HG02938 (cell line): Measurements from ENCODE around the gene GRK7.
"Not testable (repeated sequence)": the region's sequence is repeated elsewhere in the genome, so short reads cannot be mapped to it uniquely, and the experiment has no call there.

Experiments used
- ATAC-seq: cut with Tn5 transposase; IDR thresholded peaks from one replicate; pipeline ENCODE4 v1.9.1; 2021; ENCODE audit warnings: mild to moderate bottlenecking, moderate library complexity; ENCODE audit not compliant: unreplicated experiment

Gene GRK7

DNA sequence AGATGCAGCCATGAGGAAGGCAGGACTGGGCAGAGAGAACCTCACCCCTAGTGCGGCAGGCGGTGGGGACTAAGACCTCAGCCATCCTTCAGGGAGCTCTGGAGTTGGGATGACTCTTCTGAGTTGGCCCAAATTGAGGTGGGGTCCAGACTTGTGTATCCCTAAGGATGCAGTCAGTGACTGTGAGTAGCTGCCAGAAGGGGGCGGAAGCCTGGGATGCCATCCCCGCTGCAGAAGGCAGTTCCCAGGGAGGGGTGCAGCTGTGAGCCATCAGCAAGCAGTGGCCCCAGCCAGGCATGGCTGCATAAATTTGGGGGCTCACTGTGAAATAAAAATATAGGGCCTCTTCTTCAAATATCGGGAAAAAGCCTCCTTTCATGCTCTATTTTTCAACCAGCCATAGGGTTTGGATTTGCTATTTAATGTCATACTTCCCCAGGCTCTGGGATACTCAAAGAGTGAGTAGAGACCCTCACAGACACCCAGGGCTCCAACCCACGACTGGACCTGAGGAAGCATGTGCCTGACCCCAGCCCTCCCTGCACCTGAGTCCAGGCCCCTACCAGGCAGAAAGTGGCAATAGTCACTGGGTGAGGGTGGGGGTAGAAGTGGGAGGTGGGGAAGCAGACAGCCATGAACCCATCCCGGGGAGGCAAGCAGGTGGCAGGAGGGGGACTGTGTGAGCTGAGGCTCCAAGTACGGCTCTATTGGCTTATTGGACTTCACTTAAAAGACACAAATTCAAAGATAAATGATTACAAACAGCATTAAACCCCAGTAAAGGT lies 30.5 kb downstream of the GRK7 start:
- ATAC-seq, result no peak

DNA sequence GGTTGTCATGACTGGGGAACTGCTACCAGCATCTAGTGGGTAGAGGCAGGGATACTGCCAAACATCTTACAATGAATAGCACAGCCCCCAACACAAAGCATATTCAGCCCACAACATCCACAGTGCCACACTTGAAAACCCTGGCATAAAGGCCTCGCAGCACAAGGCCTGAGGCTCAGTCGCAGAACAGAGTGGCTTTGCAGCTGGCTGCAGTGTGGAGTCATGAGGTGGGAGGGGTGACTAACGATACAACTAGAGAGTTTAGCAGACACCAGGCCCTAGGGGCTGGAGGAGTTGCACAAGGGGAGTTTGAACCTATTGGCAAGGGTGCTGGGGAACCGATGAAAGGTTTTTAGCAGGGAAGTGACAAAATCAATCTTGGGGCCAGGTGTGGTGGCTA lies 32.1 kb downstream of the GRK7 start:
- no peak for ATAC-seq

DNA sequence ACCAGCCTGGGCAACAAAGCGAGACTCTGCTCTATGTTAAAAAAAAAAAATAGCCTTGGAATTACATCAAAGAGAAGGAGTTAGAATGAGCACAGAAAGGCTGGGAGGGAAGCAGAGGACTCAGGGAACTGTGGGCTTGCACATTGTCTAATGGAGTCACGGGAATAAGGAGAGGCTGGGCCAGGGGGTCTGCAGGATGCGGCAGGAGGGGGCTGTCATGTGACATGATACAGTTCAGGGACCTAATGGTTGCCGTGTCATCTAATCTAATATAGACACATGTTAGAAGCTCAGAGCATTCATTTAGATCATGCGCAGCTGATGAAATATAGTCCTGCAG lies 32.5 kb downstream of the GRK7 start:
- ATAC-seq, result no peak

DNA sequence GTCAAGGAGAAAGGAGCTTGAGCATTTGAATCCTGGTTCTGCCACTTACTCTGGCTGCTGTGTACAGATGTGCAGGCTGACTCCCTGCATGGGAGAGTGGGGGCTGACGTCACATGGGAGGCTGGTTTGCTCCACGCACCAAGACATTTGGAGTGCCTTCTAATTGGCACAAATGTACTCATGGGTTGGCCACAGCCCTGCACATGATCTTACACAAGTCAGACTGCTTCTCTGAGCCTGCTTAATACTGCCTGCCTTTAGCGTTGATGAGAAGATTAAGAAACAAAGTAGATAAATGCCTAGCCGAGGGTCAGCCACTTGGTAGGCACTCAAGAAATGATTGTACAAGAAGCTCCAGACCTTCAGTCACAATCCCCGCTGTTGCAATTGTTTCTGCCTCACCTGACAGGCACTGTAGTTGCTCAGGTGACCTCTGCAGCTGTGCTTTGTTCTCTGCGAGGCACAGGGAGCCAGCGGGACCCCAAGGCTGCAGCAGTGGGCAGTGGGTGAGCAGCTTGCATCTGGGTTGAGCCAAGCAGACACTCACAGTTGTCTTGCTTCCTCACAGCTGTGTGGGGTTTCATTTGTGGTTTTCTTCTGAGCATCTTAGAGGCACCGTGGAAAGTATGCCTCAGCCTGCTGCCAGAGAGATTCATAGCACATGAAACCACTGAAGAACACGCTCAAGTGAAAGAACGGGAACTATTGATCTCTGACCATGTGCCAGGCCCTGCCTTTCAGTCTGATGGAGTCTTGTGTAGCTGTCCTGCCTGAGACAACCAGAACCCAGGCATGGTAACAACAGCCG lies 33.1 kb downstream of the GRK7 start:
- peak; percentile 96 for ATAC-seq

DNA sequence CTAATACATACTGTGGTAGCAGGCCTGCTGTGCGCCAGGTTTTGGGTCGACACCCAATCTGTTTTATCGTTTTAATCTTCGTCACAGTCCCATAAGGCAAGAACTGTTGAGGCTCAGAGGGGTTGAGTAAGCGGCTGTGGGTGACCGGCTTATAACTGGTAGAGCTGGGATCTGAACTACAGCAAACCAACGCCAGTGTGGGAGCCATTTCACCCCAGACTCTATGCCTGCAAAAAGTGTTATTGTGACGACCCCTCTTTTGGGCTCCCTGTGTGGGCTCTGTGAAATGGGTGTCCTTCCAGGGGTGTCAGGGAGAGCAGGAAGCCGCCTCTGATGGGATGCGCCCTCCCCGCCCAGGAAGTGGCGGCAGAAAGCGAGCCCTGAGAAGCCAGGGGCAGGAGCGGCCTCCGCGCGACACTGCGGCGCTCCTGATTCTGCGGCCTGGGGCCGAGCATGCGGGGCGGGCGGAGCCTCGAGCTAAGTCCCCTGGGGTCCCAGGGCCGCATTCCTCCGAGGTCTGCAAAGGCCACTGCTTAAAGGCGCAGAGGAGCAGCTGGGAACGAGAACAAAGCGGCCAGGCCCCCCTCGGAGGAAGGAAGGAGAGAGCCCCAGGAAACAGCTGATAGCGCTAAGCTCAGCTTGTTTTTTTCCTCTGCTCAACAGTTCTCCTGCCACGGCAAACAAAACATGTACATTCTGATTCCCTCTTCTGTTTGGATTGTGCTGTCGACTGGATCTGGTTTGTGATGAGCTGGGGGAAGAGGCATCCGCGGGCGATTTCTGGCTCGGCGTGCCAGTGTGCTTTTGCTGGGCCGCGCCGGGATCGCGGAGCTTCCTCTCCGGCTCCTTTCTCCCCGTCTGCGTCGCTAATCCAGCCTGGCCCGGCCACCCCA lies 33.9 kb downstream of the GRK7 start:
- ATAC-seq, result no peak

DNA sequence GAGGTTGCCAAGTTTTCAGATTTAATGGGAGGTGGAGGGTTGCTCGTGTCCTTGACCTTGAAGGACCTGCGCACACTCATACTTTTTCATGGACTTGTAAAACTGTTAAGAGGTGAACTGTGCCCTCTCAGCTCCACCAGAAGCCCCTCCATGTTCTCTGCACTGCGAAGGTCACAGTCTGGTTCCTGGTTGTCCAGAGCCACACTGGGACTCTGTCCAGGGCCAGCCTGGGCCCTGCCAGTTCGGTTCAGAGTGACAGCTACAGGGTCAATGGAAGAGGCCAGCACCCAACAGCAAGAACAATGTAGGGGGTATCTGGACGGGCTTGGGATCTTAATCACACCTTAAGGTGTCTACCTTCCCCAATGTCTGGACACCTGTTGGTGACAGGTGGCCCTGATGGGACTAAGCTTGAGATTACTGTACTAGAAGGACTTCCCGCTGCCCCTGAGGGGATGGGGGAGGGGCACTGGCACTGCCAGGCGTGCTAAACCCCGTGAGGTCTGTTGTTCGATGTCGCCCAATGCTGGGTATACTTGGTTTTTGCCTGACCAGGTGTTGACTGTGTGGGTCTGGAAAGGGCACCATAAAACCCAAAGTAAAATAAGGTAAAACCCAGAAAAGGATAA lies 34.7 kb downstream of the GRK7 start:
- no peak for ATAC-seq

DNA sequence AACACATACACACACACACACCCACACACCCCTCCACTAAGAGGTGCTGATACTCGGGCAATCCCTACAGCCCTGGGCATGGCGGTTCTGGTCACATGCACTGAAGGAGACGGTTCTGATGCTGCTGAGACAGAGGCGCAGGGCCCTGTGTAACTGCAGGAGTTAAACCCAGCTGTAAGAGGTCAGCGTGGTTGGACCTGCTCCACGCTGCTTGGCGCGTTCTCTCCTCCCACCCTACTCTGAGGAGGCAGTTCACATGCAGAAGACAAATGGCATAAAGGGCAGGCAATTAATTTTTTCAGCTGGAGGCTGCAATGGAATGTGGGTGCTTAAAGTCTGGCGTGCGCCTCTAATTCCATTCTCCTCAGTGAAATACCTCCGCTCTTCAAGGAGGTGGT lies 35.2 kb downstream of the GRK7 start:
- no peak for ATAC-seq

DNA sequence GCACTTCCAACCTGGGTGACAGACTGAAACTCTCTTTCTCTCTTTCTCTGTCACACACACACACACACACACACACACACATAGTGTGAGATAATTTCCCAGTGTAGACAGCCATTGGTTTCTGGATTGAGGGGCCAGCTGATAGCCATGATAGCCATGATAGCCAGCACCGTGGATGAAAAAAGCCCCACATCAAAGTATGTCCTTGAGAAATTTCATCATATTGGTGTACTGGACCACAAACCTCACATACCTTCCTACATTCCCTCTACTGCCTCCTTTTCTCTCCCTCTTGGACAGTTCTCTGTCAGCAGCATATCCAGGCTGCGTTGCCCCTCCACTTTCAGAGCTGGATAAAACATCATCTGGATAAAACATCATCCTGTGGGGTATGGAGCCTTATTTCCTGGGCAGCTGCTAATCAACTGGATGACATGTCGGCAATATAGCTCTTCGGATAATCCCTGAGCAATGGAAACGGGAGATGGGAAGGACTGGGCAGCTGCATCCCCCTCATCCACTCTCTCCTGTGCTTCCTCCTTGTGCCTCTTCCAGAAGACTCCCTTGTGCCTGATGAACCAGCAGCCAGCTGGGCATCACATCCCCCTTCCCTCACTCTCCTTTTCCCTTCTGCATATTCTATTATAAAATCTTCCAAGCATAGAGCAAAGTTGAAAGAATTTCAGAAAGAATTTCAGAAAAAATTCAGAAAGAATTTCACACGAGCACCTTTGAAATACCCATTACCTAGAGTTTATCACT lies 39.3 kb downstream of the GRK7 start:
- no peak for ATAC-seq

DNA sequence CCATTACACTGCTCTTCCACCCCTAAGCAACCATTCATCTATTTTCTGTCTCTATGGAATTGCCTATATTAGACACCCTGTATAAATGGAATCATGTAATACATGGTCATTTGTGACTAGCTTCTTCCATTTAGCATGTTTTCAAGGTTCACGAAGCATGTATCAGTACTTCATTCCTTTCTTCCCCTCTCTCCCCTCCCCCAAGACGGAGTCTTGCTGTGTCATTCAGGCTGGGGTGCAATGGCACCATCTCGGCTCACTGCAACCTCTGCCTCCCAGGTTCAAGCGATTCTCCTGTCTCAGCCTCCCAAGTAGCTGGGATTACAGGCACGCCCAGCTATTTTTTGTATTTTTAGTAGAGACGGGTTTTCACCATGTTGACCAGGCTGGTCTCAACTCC lies 40.3 kb downstream of the GRK7 start:
- ATAC-seq, result not testable (repeated sequence)

DNA sequence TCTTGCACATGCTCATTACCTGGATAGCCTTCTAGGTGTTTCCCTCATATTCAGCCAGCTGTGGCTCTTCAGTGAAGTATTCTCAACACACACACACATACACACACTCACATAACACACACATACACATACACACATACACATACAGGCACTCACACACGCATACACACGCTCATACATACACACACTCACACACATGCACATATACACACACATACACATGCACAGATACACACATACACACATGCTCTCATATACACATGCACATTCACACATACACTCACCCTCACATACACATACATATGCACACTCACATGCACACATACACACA lies 41.2 kb downstream of the GRK7 start:
- ATAC-seq, result no peak

DNA sequence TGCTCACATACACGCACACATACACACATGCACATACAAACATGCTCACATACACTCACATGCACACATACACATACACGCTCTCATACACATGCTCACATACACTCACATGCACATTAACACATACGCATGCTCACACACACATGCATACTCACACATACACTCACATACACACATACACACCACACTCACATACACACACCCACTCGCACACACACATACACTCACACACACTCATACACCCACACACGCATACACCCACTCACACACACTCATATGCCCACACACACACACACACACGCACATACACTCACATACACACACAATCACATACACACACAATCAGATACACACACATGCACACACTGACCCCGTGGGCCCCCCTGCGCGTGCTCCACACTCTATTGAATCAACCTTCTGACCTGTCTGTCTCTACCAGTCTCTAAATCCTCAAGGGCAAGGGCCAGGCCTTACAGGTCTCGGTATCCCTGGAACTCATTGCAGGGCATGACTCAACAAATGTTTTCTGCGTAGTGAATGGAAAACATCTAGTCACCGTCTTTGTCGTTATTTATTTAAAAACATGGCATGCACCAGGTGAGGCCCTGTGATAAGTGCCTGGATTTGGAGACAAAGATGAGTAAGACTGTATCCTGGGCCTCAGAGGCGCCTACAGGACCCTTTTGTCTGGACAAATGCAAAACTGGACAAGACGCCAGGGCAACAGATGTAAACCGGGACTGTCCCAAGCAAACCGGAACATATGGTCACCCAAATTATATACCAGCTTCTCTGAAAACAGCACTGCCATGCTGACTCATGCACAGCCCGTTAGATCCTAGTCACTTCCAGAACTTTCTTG lies 41.8 kb downstream of the GRK7 start:
- ATAC-seq, result no peak

DNA sequence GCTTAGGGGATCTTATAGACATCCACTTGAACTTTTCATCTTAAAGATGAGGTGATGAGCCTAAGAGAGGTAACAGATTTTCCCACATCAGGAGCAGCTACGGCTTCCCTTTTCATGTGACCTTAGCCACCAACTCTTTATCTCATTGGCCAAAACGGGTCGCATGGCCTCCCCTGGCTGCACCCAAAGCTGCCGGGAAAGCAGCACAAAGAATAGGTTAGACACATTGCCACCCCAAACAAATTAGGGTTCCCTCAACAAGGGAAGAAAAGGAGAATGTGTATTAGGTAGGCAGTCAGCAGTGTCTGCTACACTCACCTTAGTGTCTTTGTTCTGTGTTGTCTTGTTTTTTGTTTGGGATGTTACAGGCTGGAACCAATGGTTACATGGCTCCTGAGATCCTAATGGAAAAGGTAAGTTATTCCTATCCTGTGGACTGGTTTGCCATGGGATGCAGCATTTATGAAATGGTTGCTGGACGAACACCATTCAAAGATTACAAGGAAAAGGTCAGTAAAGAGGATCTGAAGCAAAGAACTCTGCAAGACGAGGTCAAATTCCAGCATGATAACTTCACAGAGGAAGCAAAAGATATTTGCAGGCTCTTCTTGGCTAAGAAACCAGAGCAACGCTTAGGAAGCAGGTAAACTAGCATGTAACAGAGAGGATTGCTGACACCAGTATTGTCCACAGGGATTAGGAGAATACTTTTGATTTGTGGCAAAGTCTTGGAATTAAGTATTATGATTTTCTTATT lies 44.2 kb downstream of the GRK7 start:
- no peak for ATAC-seq

DNA sequence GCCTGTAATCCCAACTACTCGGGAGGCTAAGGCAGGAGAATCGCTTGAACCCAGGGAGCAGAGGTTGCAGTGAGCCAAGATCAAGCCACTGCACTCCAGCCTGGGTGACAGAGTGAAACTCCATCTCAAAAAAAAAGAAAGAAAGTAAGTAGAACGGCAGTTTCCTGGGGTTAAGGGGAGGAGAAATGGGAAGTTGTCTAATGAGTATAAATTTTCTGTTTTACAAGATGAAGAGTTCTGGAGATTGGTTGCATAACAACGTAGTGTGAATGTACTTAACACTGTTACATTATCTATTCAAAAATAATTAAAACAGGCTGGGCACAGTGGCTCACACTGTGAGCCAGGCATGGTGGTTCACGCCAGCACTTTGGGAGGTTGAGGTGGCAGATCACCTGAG lies 45.4 kb downstream of the GRK7 start:
- no peak for ATAC-seq

DNA sequence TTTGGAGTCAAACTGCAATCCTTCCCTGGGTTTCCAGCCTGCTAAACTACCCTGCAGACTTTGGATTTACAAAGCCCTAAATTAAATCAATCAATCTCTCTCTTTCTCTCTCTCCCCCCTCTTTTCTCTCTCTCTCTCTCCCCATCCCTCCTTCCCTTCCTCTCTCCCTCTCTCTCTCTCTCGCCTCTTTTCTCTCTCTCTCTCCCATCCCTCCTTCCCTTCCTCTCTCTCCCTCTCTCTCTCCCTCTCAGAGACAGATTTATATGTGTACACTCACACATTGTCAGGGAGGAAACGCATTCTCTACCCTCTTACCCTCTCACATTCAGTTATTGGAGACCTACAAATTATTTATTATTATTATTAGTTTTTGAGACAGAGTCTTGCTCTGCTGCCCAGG lies 47.0 kb downstream of the GRK7 start:
- ATAC-seq, result no peak

DNA sequence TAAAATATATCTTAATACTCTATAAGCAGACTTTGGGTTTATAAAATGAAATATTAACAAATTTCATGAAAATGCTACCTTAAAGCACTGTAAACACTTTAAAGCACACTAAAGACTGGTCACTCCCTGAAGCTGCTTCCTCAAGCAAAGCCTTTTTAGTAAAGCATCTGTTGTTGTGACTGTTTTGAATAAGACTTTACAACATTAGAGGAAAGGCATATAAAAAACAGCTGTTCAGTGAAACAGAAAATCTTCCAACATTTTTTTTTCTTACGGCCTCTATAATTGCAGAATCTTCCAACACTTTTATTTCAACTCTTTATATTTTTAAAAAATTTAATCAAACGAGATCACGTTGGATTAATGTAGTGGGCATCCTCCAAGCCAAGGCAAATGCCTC lies 48.1 kb downstream of the GRK7 start:
- no peak for ATAC-seq

DNA sequence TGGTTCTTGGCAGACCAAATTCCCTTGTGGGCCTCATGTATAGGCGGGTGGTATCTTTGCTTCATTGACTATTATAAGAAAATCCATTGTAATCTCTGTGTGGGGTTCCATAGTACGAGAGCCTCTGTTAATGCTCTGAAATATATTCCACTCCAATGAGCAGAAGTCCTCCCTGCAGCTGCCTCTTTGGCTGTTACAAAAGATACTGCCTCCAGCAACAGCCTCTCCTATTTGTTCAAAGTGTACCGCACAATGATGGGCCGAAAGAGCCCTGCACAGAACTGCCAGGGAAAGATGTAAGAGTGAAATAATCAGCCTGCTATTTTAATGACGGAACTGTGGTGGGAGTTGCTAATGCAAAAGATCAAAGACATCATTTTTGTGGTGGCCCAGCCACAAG lies 48.9 kb downstream of the GRK7 start:
- ATAC-seq, result no peak

DNA sequence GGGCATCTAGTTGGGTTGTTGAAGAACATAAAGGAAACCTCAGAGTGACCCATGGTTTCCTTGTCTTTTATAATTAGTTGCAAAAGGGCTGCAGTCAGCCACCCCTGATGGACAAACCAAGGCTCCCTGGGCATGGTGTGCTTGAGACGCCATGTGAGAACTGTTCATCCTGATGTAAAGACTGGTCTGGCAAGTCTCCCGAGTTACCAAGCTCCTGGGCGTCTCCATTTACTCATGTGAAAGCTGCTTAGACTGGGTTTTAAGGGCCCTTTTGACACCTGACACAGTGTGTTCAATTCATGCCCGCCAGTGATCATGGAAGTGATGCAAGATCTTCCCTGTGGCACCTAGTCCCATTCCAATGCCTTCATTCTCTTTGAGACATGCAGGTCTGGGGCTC lies 49.4 kb downstream of the GRK7 start:
- ATAC-seq, result no peak
